ENCODE measurements around the gene KDM5B.

Gene KDM5B

DNA sequence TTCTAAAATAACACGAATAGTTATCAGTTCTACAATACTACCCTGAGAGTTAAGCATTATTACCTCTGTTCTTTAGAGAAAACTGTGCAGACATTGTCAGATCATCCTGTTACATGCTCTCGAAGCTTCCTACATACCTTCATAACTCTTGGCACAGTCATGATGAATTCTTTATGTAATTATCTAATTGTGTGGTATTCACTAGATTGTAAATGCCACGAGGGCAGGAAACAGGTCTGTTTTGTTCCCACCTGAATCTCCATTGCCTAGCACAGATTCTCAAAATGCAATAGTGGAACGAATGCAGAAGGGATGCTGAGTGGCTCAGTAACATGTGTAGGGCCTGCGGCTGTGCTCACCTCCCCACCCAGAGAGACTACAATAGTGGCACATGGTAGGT, 101.4 kb downstream of the KDM5B start:
- DNase-seq (ENCODE audit: extremely low read depth, insufficient read length) = no peak
- H3K27me3 ChIP-seq (replicated peaks; ENCODE audit: control insufficient read depth, insufficient read depth, low read length) = peaks cover 10% of the 10 kb centered on the region
- TF ChIP-seq, protein P1, sequence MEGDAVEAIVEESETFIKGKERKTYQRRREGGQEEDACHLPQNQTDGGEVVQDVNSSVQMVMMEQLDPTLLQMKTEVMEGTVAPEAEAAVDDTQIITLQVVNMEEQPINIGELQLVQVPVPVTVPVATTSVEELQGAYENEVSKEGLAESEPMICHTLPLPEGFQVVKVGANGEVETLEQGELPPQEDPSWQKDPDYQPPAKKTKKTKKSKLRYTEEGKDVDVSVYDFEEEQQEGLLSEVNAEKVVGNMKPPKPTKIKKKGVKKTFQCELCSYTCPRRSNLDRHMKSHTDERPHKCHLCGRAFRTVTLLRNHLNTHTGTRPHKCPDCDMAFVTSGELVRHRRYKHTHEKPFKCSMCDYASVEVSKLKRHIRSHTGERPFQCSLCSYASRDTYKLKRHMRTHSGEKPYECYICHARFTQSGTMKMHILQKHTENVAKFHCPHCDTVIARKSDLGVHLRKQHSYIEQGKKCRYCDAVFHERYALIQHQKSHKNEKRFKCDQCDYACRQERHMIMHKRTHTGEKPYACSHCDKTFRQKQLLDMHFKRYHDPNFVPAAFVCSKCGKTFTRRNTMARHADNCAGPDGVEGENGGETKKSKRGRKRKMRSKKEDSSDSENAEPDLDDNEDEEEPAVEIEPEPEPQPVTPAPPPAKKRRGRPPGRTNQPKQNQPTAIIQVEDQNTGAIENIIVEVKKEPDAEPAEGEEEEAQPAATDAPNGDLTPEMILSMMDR (IDR thresholded peaks at IDR 0.05; ENCODE audit: insufficient read depth, low read length, poor library complexity, severe bottlenecking) = no peak
- H3K4me3 ChIP-seq (replicated peaks; ENCODE audit: low read depth, low read length) = no peak overlapping the region
- H3K36me3 ChIP-seq (ENCODE audit: control insufficient read depth, insufficient read depth, low read length) = no peaks in the 10 kb centered on the region

DNA sequence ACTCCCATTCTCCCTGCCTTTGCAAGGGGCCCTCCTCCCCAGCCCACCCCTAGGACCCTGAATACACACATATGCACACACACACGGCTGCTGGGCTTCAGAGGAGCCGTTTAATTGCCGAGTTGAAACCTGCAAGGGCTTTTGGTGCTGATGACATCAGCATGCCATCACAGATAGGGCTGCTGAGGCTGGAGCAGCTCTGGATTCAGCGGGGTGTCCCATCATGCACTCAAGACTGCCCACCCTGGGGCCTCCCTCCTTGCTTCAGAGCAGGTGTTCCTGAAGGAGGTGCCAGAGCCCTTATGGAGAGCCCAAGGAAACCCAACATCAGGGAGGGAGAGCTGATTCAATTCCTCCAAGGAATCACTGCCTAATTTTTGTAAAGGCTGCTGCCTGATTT, 103.6 kb downstream of the KDM5B start:
- H3K4me3 ChIP-seq (replicated peaks; ENCODE audit: low read depth, low read length) = no peak overlapping the region
- H3K27me3 ChIP-seq (replicated peaks; ENCODE audit: control insufficient read depth, insufficient read depth, low read length) = peaks cover 10% of the 10 kb centered on the region
- H3K36me3 ChIP-seq (ENCODE audit: control insufficient read depth, insufficient read depth, low read length) = no peaks in the 10 kb centered on the region
- TF ChIP-seq, protein P1 (IDR thresholded peaks at IDR 0.05; ENCODE audit: insufficient read depth, low read length, poor library complexity, severe bottlenecking) = no peak
- DNase-seq (ENCODE audit: extremely low read depth, insufficient read length) = no peak

GRCh38 chr1:202703191-202703590, 105.0 kb downstream of the KDM5B start:
- no peak overlapping the region for H3K4me3 ChIP-seq (replicated peaks; ENCODE audit: low read depth, low read length)
- H3K36me3 ChIP-seq (ENCODE audit: control insufficient read depth, insufficient read depth, low read length) = no peaks in the 10 kb centered on the region
- H3K27me3 ChIP-seq (replicated peaks; ENCODE audit: control insufficient read depth, insufficient read depth, low read length) = peaks cover 10% of the 10 kb centered on the region
- DNase-seq (ENCODE audit: extremely low read depth, insufficient read length) = no peak
- TF ChIP-seq, protein P1 (IDR thresholded peaks at IDR 0.05; ENCODE audit: insufficient read depth, low read length, poor library complexity, severe bottlenecking) = no peak

GRCh38 chr1:202702088-202702487, 106.1 kb downstream of the KDM5B start:
- TF ChIP-seq, protein P1 (IDR thresholded peaks at IDR 0.05; ENCODE audit: insufficient read depth, low read length, poor library complexity, severe bottlenecking) = no peak
- Histone ChIP-seq H3K27me3 (replicated peaks; ENCODE audit: control insufficient read depth, insufficient read depth, low read length) (peaks cover 8% of the 10 kb centered on the region), H3K4me3 (replicated peaks; ENCODE audit: low read depth, low read length) (no peak overlapping the region), H3K36me3 (ENCODE audit: control insufficient read depth, insufficient read depth, low read length) (no peaks in the 10 kb centered on the region)
- no peak for DNase-seq (ENCODE audit: extremely low read depth, insufficient read length)

- Histone ChIP-seq H3K4me3 (replicated peaks; ENCODE audit: low read depth, low read length) (no peak overlapping the region), H3K27me3 (replicated peaks; ENCODE audit: control insufficient read depth, insufficient read depth, low read length) (peaks cover 8% of the 10 kb centered on the region), H3K36me3 (ENCODE audit: control insufficient read depth, insufficient read depth, low read length) (no peaks in the 10 kb centered on the region)
- TF ChIP-seq, protein P1 (IDR thresholded peaks at IDR 0.05; ENCODE audit: insufficient read depth, low read length, poor library complexity, severe bottlenecking) = no peak
- no peak for DNase-seq (ENCODE audit: extremely low read depth, insufficient read length)
These were observed 107.0 kb downstream of the KDM5B start for GRCh38 chr1:202701200-202701599.

DNA sequence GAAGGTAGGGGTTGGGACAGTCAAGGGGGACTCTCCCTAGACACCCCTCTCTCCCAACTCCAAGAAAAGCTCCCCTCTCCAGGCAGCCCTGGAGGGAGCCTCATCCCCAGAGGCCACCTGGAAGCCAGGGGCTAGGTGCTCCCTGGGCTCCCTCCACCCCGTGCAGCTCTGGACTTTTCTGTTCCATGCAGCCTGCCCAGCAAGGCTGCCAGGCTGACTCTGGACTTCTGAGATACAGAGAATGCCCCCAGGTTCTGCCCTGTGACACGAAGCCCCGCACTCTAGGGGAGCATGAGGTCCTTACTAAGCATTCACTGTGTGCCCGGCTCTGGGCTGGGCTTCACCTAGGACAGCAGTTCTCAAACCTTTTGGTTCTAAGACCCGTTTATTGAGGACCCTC, 108.2 kb downstream of the KDM5B start:
- peaks cover 8% of the 10 kb centered on the region for H3K27me3 ChIP-seq (replicated peaks; ENCODE audit: control insufficient read depth, insufficient read depth, low read length)
- no peak for DNase-seq (ENCODE audit: extremely low read depth, insufficient read length)
- H3K36me3 ChIP-seq (ENCODE audit: control insufficient read depth, insufficient read depth, low read length) = no peaks in the 10 kb centered on the region
- no peak overlapping the region for H3K4me3 ChIP-seq (replicated peaks; ENCODE audit: low read depth, low read length)
- TF ChIP-seq, protein P1 (IDR thresholded peaks at IDR 0.05; ENCODE audit: insufficient read depth, low read length, poor library complexity, severe bottlenecking) = no peak
